ENCODE measurements around the gene SPPL3. TPM values are rescaled to one million over a fixed set of nuclear protein-coding genes. Genes with fewer than 3 reads are reported as not detected.

The SPPL3 gene
- total and polyA plus RNA-seq, 8 donors = 5.0 to 63.4 (median 18.0) TPM

DNA sequence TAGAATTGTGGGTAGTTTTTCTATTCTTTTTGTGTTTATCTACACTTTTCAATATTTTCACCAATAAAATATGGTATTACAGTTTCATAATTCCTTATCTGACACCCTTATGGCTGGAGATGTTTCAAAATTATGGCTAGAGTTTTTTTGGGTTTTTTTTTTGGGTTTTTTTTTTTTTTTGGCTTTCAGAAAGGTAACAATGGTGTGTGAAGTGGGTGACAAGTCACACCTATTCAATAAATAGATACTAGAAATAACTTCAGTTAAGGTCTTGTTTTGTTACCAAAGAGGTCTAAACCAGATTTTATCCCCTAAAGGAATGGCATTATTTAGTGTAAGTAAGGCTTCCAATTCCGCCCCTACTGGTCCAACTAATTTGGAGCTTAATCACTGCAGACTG is 19.5 kb downstream of the SPPL3 start:
- Histone ChIP-seq H3K9me3 (no peaks in the 10 kb centered on the region), H3K27ac (no peak overlapping the region), H3K27me3 (no peaks in the 10 kb centered on the region), H3K4me3 (no peak overlapping the region), H3K36me3 (no peaks in the 10 kb centered on the region), H3K4me1 (peaks cover 5 to 44% (median 25%) of the 10 kb centered on the region in 4 donors)
- no peak for DNase-seq
- TF ChIP-seq, protein P1, sequence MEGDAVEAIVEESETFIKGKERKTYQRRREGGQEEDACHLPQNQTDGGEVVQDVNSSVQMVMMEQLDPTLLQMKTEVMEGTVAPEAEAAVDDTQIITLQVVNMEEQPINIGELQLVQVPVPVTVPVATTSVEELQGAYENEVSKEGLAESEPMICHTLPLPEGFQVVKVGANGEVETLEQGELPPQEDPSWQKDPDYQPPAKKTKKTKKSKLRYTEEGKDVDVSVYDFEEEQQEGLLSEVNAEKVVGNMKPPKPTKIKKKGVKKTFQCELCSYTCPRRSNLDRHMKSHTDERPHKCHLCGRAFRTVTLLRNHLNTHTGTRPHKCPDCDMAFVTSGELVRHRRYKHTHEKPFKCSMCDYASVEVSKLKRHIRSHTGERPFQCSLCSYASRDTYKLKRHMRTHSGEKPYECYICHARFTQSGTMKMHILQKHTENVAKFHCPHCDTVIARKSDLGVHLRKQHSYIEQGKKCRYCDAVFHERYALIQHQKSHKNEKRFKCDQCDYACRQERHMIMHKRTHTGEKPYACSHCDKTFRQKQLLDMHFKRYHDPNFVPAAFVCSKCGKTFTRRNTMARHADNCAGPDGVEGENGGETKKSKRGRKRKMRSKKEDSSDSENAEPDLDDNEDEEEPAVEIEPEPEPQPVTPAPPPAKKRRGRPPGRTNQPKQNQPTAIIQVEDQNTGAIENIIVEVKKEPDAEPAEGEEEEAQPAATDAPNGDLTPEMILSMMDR (IDR thresholded peaks at IDR 0.05) = no peak
- intact Hi-C loops (cut with DNase I; ENCODE audit: low total_unique reads) = no loop called here
- WGBS, 5 donors = 89 to 100% (median 96%) methylated on average over 1 of the region's 1 CpG

GRCh38 chr12:120882055-120882555 is 22.1 kb downstream of the SPPL3 start:
- TF ChIP-seq EP300 (IDR thresholded peaks at IDR 0.05) = no peak
- TF ChIP-seq POLR2AphosphoS5 (IDR thresholded peaks at IDR 0.05) = no peak
- TF ChIP-seq POLR2A (IDR thresholded peaks at IDR 0.05) = no peak
- TF ChIP-seq, protein P1 (IDR thresholded peaks at IDR 0.05) = no peak
- no peak for DNase-seq
- H3K27me3 ChIP-seq = no peaks in the 10 kb centered on the region
- WGBS, 5 donors = 70 to 88% (median 75%) methylated on average over 1 of the region's 1 CpG
- H3K4me1 ChIP-seq = peaks cover 5 to 43% (median 23%) of the 10 kb centered on the region in 4 donors
- H3K36me3 ChIP-seq = no peaks in the 10 kb centered on the region
- intact Hi-C loops (cut with DNase I; ENCODE audit: low total_unique reads) = no loop called here
- no peak overlapping the region for H3K4me3 ChIP-seq
- no peak overlapping the region for H3K27ac ChIP-seq
- no peaks in the 10 kb centered on the region for H3K9me3 ChIP-seq

GRCh38 chr12:120879718-120880300 is 24.3 kb downstream of the SPPL3 start:
- TF ChIP-seq POLR2A (IDR thresholded peaks at IDR 0.05) = no peak
- TF ChIP-seq, protein P1 (IDR thresholded peaks at IDR 0.05) = no peak
- TF ChIP-seq POLR2AphosphoS5 (IDR thresholded peaks at IDR 0.05) = no peak
- no peak for TF ChIP-seq EP300 (IDR thresholded peaks at IDR 0.05)
- Histone ChIP-seq H3K36me3 (no peaks in the 10 kb centered on the region), H3K4me1 (peaks cover 3 to 37% (median 20%) of the 10 kb centered on the region in 4 donors), H3K27ac (no peak overlapping the region), H3K9me3 (no peaks in the 10 kb centered on the region), H3K4me3 (no peak overlapping the region), H3K27me3 (no peaks in the 10 kb centered on the region)
- no peak for DNase-seq
- WGBS, 5 donors = 85 to 92% (median 89%) methylated on average over 3 of the region's 3 CpGs
- intact Hi-C loops (cut with DNase I; ENCODE audit: low total_unique reads) = no loop called here

DNA sequence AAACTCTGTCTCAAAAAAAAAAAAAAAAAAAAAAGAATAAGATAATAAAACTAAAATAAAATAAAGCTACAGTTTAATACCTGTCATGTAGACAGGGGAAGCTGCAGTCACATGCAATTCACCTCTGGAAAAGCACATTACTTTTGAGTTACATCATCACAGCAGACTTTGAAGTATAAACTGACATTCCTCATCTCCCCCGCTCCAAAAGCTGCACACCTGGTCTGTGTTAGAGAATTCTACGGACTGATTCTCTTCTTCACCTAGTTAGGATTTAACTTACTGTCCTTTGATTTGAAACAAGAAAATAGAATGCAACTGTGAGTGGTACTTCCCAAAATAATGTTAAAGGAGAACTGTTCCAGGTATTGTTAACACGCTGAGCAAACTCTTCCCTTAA is 25.1 kb downstream of the SPPL3 start:
- Histone ChIP-seq H3K27ac (no peak overlapping the region), H3K36me3 (no peaks in the 10 kb centered on the region), H3K27me3 (no peaks in the 10 kb centered on the region), H3K4me3 (no peak overlapping the region), H3K9me3 (no peaks in the 10 kb centered on the region), H3K4me1 (peaks cover 3 to 40% (median 21%) of the 10 kb centered on the region in 4 donors)
- no peak for DNase-seq
- intact Hi-C loops (cut with DNase I; ENCODE audit: low total_unique reads) = no loop called here
- no peak for TF ChIP-seq EP300 (IDR thresholded peaks at IDR 0.05)
- no peak for TF ChIP-seq POLR2A (IDR thresholded peaks at IDR 0.05)
- no peak for TF ChIP-seq POLR2AphosphoS5 (IDR thresholded peaks at IDR 0.05)
- TF ChIP-seq, protein P1 (IDR thresholded peaks at IDR 0.05) = no peak
- WGBS, 5 donors = 72 to 79% (median 75%) methylated on average over 3 of the region's 3 CpGs

Data from stomach (tissue), 9 donors.